ENCODE measurements around the gene SUN5. TPM values are rescaled to one million over a fixed set of nuclear protein-coding genes. Genes with fewer than 3 reads are reported as not detected.
A peak's percentile ranks its signal among the peaks of the same experiment; 100 is the strongest.

SUN5 gene
- total RNA-seq, 3 donors from 2014 or later = not detected

- DNase-seq (no peak), ATAC-seq (peak; percentile 29)
- no peak overlapping the region for H3K4me3 ChIP-seq
- H3K4me1 ChIP-seq (ENCODE audit: low read depth) = peaks cover 2% of the 10 kb centered on the region
- no peak for TF ChIP-seq CTCF (IDR thresholded peaks at IDR 0.05)
- intact Hi-C loops (cut with DNase I, micrococcal nuclease) = no loop called here
- no peaks in the 10 kb centered on the region for H3K9me3 ChIP-seq
- no peaks in the 10 kb centered on the region for H3K36me3 ChIP-seq (ENCODE audit: low read depth)
Observed at GRCh38 chr20:32971703-32972161, 32.5 kb downstream of the SUN5 start.

- TF ChIP-seq CTCF (IDR thresholded peaks at IDR 0.05) = no peak
- DNase-seq = no peak
Observed at GRCh38 chr20:32970973-32971300, 33.3 kb downstream of the SUN5 start.

GRCh38 chr20:32970115-32970972 is 33.9 kb downstream of the SUN5 start:
- DNase-seq (no peak), ATAC-seq (no peak)
- no peak for TF ChIP-seq CTCF (IDR thresholded peaks at IDR 0.05)
- Histone ChIP-seq H3K4me1 (ENCODE audit: low read depth) (peaks cover 2% of the 10 kb centered on the region), H3K36me3 (ENCODE audit: low read depth) (no peaks in the 10 kb centered on the region), H3K4me3 (no peak overlapping the region), H3K9me3 (no peaks in the 10 kb centered on the region)
- intact Hi-C loops (cut with DNase I, micrococcal nuclease) = no loop called here

More at GRCh38 chr20:32970973-32971300, 33.3 kb downstream of the SUN5 start:
- no peak overlapping the region for H3K4me3 ChIP-seq
- H3K9me3 ChIP-seq = no peaks in the 10 kb centered on the region
- ATAC-seq = no peak
- no peaks in the 10 kb centered on the region for H3K36me3 ChIP-seq (ENCODE audit: low read depth)
- intact Hi-C loops (cut with DNase I, micrococcal nuclease) = no loop called here
- H3K4me1 ChIP-seq (ENCODE audit: low read depth) = peaks cover 2% of the 10 kb centered on the region

- intact Hi-C loops (cut with DNase I, micrococcal nuclease) = no loop called here
- H3K9me3 ChIP-seq = no peaks in the 10 kb centered on the region
- DNase-seq = no peak
- no peak for TF ChIP-seq CTCF (IDR thresholded peaks at IDR 0.05)
- no peaks in the 10 kb centered on the region for H3K36me3 ChIP-seq (ENCODE audit: low read depth)
- ATAC-seq = no peak
- peaks cover 2% of the 10 kb centered on the region for H3K4me1 ChIP-seq (ENCODE audit: low read depth)
- H3K4me3 ChIP-seq = no peak overlapping the region
Observed at GRCh38 chr20:32969356-32970114, 34.7 kb downstream of the SUN5 start.

- Histone ChIP-seq H3K4me1 (ENCODE audit: low read depth) (peaks cover 2% of the 10 kb centered on the region), H3K9me3 (no peaks in the 10 kb centered on the region), H3K36me3 (ENCODE audit: low read depth) (no peaks in the 10 kb centered on the region), H3K4me3 (no peak overlapping the region)
- no peak for DNase-seq
- no peak for ATAC-seq
- TF ChIP-seq CTCF (IDR thresholded peaks at IDR 0.05) = no peak
- intact Hi-C loops (cut with DNase I, micrococcal nuclease) = no loop called here
Observed at GRCh38 chr20:32968478-32969241, 35.6 kb downstream of the SUN5 start.

All from mucosa of descending colon (tissue), 3 donors.